Neural progenitor cell (in vitro differentiated cells): ENCODE data around the gene GPR42. TPM values are rescaled to one million over a fixed set of nuclear protein-coding genes. Genes with fewer than 3 reads are reported as not detected.

Experiments used
- DNase-seq: peaks from one replicate; pipeline ENCODE4 v3.0.0-alpha.2; 2016; ENCODE audit warnings: low spot score
- H2AFZ ChIP-seq: fragments of 200-600 bp; sonication (generic); replicated peaks from 2 replicates; pipeline ENCODE4 v1.6.1; 2016; ENCODE audit warnings: antibody characterized with exemption
- H3F3A ChIP-seq: fragments of 200-600 bp; sonication (generic); 2 replicates; pipeline ENCODE4 v1.6.1; 2016; ENCODE audit warnings: antibody characterized with exemption, low read depth
- H3K27ac ChIP-seq: fragments of 200-600 bp; sonication (generic); 2 replicates; pipeline ENCODE4 v1.5.1; 2016; ENCODE audit warnings: mild to moderate bottlenecking
- H3K27me3 ChIP-seq: fragments of 200-600 bp; sonication (generic); 2 replicates; pipeline ENCODE4 v1.6.1; 2016; ENCODE audit warnings: mild to moderate bottlenecking, moderate library complexity
- H3K36me3 ChIP-seq: fragments of 200-600 bp; sonication (generic); 2 replicates; pipeline ENCODE4 v1.5.1; 2016
- H3K4me1 ChIP-seq: fragments of 200-600 bp; sonication (generic); 2 replicates; pipeline ENCODE4 v1.6.1; 2016; ENCODE audit warnings: mixed run types
- H3K4me2 ChIP-seq: fragments of 200-600 bp; sonication (generic); 2 replicates; pipeline ENCODE4 v1.6.1; 2016
- H3K4me3 ChIP-seq: fragments of 200-600 bp; sonication (generic); 2 replicates; pipeline ENCODE4 v1.5.1; 2016
- H3K79me2 ChIP-seq: fragments of 200-600 bp; sonication (generic); 2 replicates; pipeline ENCODE4 v1.6.1; 2016; ENCODE audit warnings: low read depth
- H3K9ac ChIP-seq: fragments of 200-600 bp; sonication (generic); 2 replicates; pipeline ENCODE4 v1.6.1; 2016
- H3K9me3 ChIP-seq: fragments of 200-600 bp; sonication (generic); 2 replicates; pipeline ENCODE4 v1.5.1; 2016; ENCODE audit warnings: low read depth
- H4K20me1 ChIP-seq: fragments of 200-600 bp; sonication (generic); 2 replicates; pipeline ENCODE4 v1.6.1; 2016; ENCODE audit warnings: low read depth
- H3K27ac Mint-ChIP-seq: 3 replicates; pipeline ENCODE4 v1.8.0; 2021; ENCODE audit warnings: mixed read lengths
- H3K27me3 Mint-ChIP-seq: 2 replicates; pipeline ENCODE4 v1.8.0; 2022; ENCODE audit warnings: low read depth, mild to moderate bottlenecking, inconsistent platforms, moderate library complexity, mixed read lengths; ENCODE audit not compliant: insufficient read depth
- H3K36me3 Mint-ChIP-seq: 3 replicates; pipeline ENCODE4 v1.8.0; 2021; ENCODE audit warnings: mixed read lengths
- H3K4me1 Mint-ChIP-seq: 3 replicates; pipeline ENCODE4 v1.8.0; 2021; ENCODE audit warnings: mixed read lengths
- H3K4me3 Mint-ChIP-seq: 3 replicates; pipeline ENCODE4 v1.8.0; 2021; ENCODE audit warnings: mild to moderate bottlenecking, moderate library complexity, mixed read lengths
- H3K9me3 Mint-ChIP-seq: 3 replicates; pipeline ENCODE4 v1.8.0; 2020; ENCODE audit warnings: mixed read lengths
- CTCF ChIP-seq: fragments of 200-600 bp; sonication (generic); IDR thresholded peaks from 2 replicates; pipeline ENCODE4 v1.5.1; 2017; ENCODE audit warnings: antibody characterized with exemption, mild to moderate bottlenecking
- EZH2 ChIP-seq: fragments of 200-600 bp; sonication (generic); IDR thresholded peaks from 2 replicates; pipeline ENCODE4 v1.6.1; 2017; ENCODE audit warnings: antibody characterized with exemption, mild to moderate bottlenecking, moderate library complexity
- EZH2phosphoT487 ChIP-seq: fragments of 200-600 bp; sonication (generic); IDR thresholded peaks from 2 replicates; pipeline ENCODE4 v1.6.1; 2017; ENCODE audit warnings: antibody characterized with exemption
- total RNA-seq: library from RNA; depleted of rRNA; stranded (reverse); fragments of >200 nt; gene quantifications from 2 replicates; pipeline ENCODE4 v1.2.3, GENCODE V29; 2015; ENCODE audit warnings: low replicate concordance

The GPR42 gene
- total RNA-seq, 1 donor from 2014 or later, result not detected

- Histone ChIP-seq H3K4me2 (no peak overlapping the region), H3K27me3 (no peaks in the 10 kb centered on the region), H3F3A (no peaks in the 10 kb centered on the region), H3K4me3 (no peak overlapping the region), H3K9ac (no peak overlapping the region), H3K4me1 (no peaks in the 10 kb centered on the region), H3K9me3 (no peaks in the 10 kb centered on the region), H2AFZ (no peak overlapping the region), H3K27ac (no peak overlapping the region), H3K36me3 (no peaks in the 10 kb centered on the region), H3K79me2 (no peaks in the 10 kb centered on the region), H4K20me1 (no peaks in the 10 kb centered on the region)
- H3K27me3 Mint-ChIP-seq, result peaks cover 3% of the 10 kb centered on the region
- H3K4me3 Mint-ChIP-seq, result no peak overlapping the region
- DNase-seq, result no peak
- no peaks in the 10 kb centered on the region for H3K36me3 Mint-ChIP-seq
- H3K4me1 Mint-ChIP-seq, result peaks cover 4% of the 10 kb centered on the region
- H3K9me3 Mint-ChIP-seq, result peaks cover 8% of the 10 kb centered on the region
- TF ChIP-seq EZH2 (no peak), CTCF (no peak), EZH2phosphoT487 (no peak)
- no peak overlapping the region for H3K27ac Mint-ChIP-seq
Observed at GRCh38 chr19:35407619-35408018, 36.8 kb downstream of the GPR42 start.

GRCh38 chr19:35408284-35409171 is 37.7 kb downstream of the GPR42 start:
- DNase-seq, result no peak
- Histone ChIP-seq H3K36me3 (no peaks in the 10 kb centered on the region), H2AFZ (no peak overlapping the region), H3K4me1 (no peaks in the 10 kb centered on the region), H3K4me3 (no peak overlapping the region), H3K9me3 (no peaks in the 10 kb centered on the region), H4K20me1 (no peaks in the 10 kb centered on the region), H3K27me3 (no peaks in the 10 kb centered on the region), H3K27ac (no peak overlapping the region), H3K79me2 (no peaks in the 10 kb centered on the region), H3F3A (no peaks in the 10 kb centered on the region), H3K4me2 (no peak overlapping the region), H3K9ac (no peak overlapping the region)
- H3K27me3 Mint-ChIP-seq, result peaks cover 3% of the 10 kb centered on the region
- no peak overlapping the region for H3K27ac Mint-ChIP-seq
- H3K36me3 Mint-ChIP-seq, result no peaks in the 10 kb centered on the region
- H3K4me1 Mint-ChIP-seq, result peaks cover 4% of the 10 kb centered on the region
- TF ChIP-seq CTCF, result no peak
- no peak for TF ChIP-seq EZH2
- no peak for TF ChIP-seq EZH2phosphoT487
- peaks cover 8% of the 10 kb centered on the region for H3K9me3 Mint-ChIP-seq
- no peak overlapping the region for H3K4me3 Mint-ChIP-seq

GRCh38 chr19:35409191-35409590 is 38.3 kb downstream of the GPR42 start:
- H3K4me1 Mint-ChIP-seq, result peaks cover 4% of the 10 kb centered on the region
- no peaks in the 10 kb centered on the region for H3K27me3 ChIP-seq
- H3K27me3 Mint-ChIP-seq, result peaks cover 3% of the 10 kb centered on the region
- no peak for DNase-seq
- H3K4me3 ChIP-seq, result no peak overlapping the region
- H4K20me1 ChIP-seq, result no peaks in the 10 kb centered on the region
- H3K27ac Mint-ChIP-seq, result no peak overlapping the region
- no peaks in the 10 kb centered on the region for H3F3A ChIP-seq
- H3K36me3 ChIP-seq, result no peaks in the 10 kb centered on the region
- H3K9me3 Mint-ChIP-seq, result peaks cover 8% of the 10 kb centered on the region
- no peak overlapping the region for H3K4me3 Mint-ChIP-seq
- no peaks in the 10 kb centered on the region for H3K4me1 ChIP-seq
- H3K4me2 ChIP-seq, result no peak overlapping the region
- no peak for TF ChIP-seq CTCF
- no peak for TF ChIP-seq EZH2phosphoT487
- no peak for TF ChIP-seq EZH2
- H2AFZ ChIP-seq, result no peak overlapping the region
- H3K9ac ChIP-seq, result no peak overlapping the region
- no peak overlapping the region for H3K27ac ChIP-seq
- H3K9me3 ChIP-seq, result no peaks in the 10 kb centered on the region
- H3K79me2 ChIP-seq, result no peaks in the 10 kb centered on the region
- H3K36me3 Mint-ChIP-seq, result no peaks in the 10 kb centered on the region
